Hepatocyte (in vitro differentiated cells): ENCODE data around the gene TCHHL1. TPM values are rescaled to one million over a fixed set of nuclear protein-coding genes. Genes with fewer than 3 reads are reported as not detected.

Experiments
- DNase-seq: peaks from one replicate; pipeline ENCODE4 v3.0.0-alpha.2; 2016; ENCODE audit warnings: low spot score
- H2AFZ ChIP-seq: fragments of 200-600 bp; sonication (generic); 2 replicates; pipeline ENCODE4 v1.6.0; 2016; ENCODE audit warnings: antibody characterized with exemption, mild to moderate bottlenecking
- H3K27ac ChIP-seq: fragments of 200-600 bp; sonication (generic); 2 replicates; pipeline ENCODE4 v1.5.1; 2016; ENCODE audit warnings: mild to moderate bottlenecking
- H3K27me3 ChIP-seq: fragments of 200-600 bp; sonication (generic); 2 replicates; pipeline ENCODE4 v1.6.1; 2016
- H3K36me3 ChIP-seq: fragments of 200-600 bp; sonication (generic); replicated peaks from 2 replicates; pipeline ENCODE4 v1.5.1; 2016; ENCODE audit warnings: low read depth; ENCODE audit not compliant: insufficient read depth
- H3K4me1 ChIP-seq: fragments of 200-600 bp; sonication (generic); 2 replicates; pipeline ENCODE4 v1.5.1; 2016; ENCODE audit warnings: mild to moderate bottlenecking, moderate library complexity; ENCODE audit not compliant: insufficient read depth
- H3K4me2 ChIP-seq: fragments of 200-600 bp; sonication (generic); 2 replicates; pipeline ENCODE4 v1.6.0; 2016
- H3K4me3 ChIP-seq: fragments of 200-600 bp; sonication (generic); 2 replicates; pipeline ENCODE4 v1.5.1; 2016; ENCODE audit warnings: mild to moderate bottlenecking
- H3K79me2 ChIP-seq: fragments of 200-600 bp; sonication (generic); 2 replicates; pipeline ENCODE4 v1.6.0; 2017; ENCODE audit warnings: mild to moderate bottlenecking
- H3K9me2 ChIP-seq: fragments of 200-600 bp; sonication (generic); replicated peaks from 2 replicates; pipeline ENCODE4 v1.6.0; 2017; ENCODE audit warnings: mild to moderate bottlenecking; ENCODE audit not compliant: insufficient read depth
- H3K9me3 ChIP-seq: fragments of 200-600 bp; sonication (generic); 2 replicates; pipeline ENCODE4 v1.5.1; 2016; ENCODE audit warnings: low read depth, mild to moderate bottlenecking
- H4K20me1 ChIP-seq: fragments of 200-600 bp; sonication (generic); 2 replicates; pipeline ENCODE4 v1.6.0; 2016; ENCODE audit warnings: mild to moderate bottlenecking; ENCODE audit not compliant: insufficient read depth, poor library complexity, severe bottlenecking
- CTCF ChIP-seq: fragments of 200-600 bp; sonication (generic); IDR thresholded peaks from 2 replicates; pipeline ENCODE4 v1.5.1; 2016; ENCODE audit warnings: antibody characterized with exemption, mild to moderate bottlenecking; ENCODE audit not compliant: poor library complexity
- EZH2 ChIP-seq: fragments of 200-600 bp; sonication (generic); IDR thresholded peaks from 2 replicates; pipeline ENCODE4 v1.6.1; 2016; ENCODE audit warnings: antibody characterized with exemption, mild to moderate bottlenecking, borderline replicate concordance
- EZH2phosphoT487 ChIP-seq: fragments of 200-600 bp; sonication (generic); IDR thresholded peaks from one replicate; pipeline ENCODE4 v1.6.1; 2018; ENCODE audit warnings: antibody characterized with exemption, mild to moderate bottlenecking, low read depth, moderate library complexity; ENCODE audit not compliant: unreplicated experiment, severe bottlenecking
- WGBS: methylation state at CpG from one replicate; pipeline ENCODE4 v1.1.6; 2016; ENCODE audit warnings: low lambda C conversion rate; ENCODE audit errors: missing lambda C conversion rate; 5-methylcytosine and 5-hydroxymethylcytosine counted together
- polyA plus RNA-seq: library from polyadenylated mRNA; unstranded; fragments of >200 nt; fragmentation: Nextera tagmentation; extraction: Ambion mirVana; gene quantifications from 2 replicates; pipeline ENCODE4 v1.2.1, GENCODE V29; 2016
- total RNA-seq: library from RNA; depleted of rRNA; stranded (reverse); fragments of >200 nt; gene quantifications from 2 replicates; pipeline ENCODE4 v1.2.3, GENCODE V29; 2014

TCHHL1 gene
- total and polyA plus RNA-seq, 2 experiments from 2014 or later: not detected

- H3K79me2 ChIP-seq: no peaks in the 10 kb centered on the region
- H3K27ac ChIP-seq: no peak overlapping the region
- no peaks in the 10 kb centered on the region for H4K20me1 ChIP-seq
- no peaks in the 10 kb centered on the region for H3K9me2 ChIP-seq
- H3K27me3 ChIP-seq: no peaks in the 10 kb centered on the region
- H3K9me3 ChIP-seq: no peaks in the 10 kb centered on the region
- WGBS: 82% methylated on average over 21 of the region's 24 CpGs
- H2AFZ ChIP-seq: no peak overlapping the region
- no peak overlapping the region for H3K4me3 ChIP-seq
- H3K4me1 ChIP-seq: no peaks in the 10 kb centered on the region
- H3K36me3 ChIP-seq: no peaks in the 10 kb centered on the region
- DNase-seq: no peak
- no peak for TF ChIP-seq EZH2
- TF ChIP-seq EZH2phosphoT487: no peak
- no peak for TF ChIP-seq CTCF
- no peak overlapping the region for H3K4me2 ChIP-seq
Observed at GRCh38 chr1:152078831-152079441, 9.9 kb downstream of the TCHHL1 start.

- H2AFZ ChIP-seq: no peak overlapping the region
- no peaks in the 10 kb centered on the region for H3K9me2 ChIP-seq
- no peaks in the 10 kb centered on the region for H3K27me3 ChIP-seq
- no peaks in the 10 kb centered on the region for H3K4me1 ChIP-seq
- no peak overlapping the region for H3K4me2 ChIP-seq
- TF ChIP-seq EZH2phosphoT487: no peak
- TF ChIP-seq EZH2: no peak
- TF ChIP-seq CTCF: no peak
- no peaks in the 10 kb centered on the region for H3K9me3 ChIP-seq
- H4K20me1 ChIP-seq: no peaks in the 10 kb centered on the region
- no peaks in the 10 kb centered on the region for H3K79me2 ChIP-seq
- no peak for DNase-seq
- no peak overlapping the region for H3K4me3 ChIP-seq
- no peaks in the 10 kb centered on the region for H3K36me3 ChIP-seq
- no peak overlapping the region for H3K27ac ChIP-seq
- 63% methylated on average over 3 of the region's 3 CpGs for WGBS
Observed at GRCh38 chr1:152072311-152072710, 16.6 kb downstream of the TCHHL1 start.

GRCh38 chr1:152071123-152071522 is 17.7 kb downstream of the TCHHL1 start:
- no peak overlapping the region for H2AFZ ChIP-seq
- H3K4me2 ChIP-seq: no peak overlapping the region
- H3K27me3 ChIP-seq: no peaks in the 10 kb centered on the region
- TF ChIP-seq EZH2: no peak
- TF ChIP-seq CTCF: no peak
- TF ChIP-seq EZH2phosphoT487: no peak
- WGBS: 71% methylated on average over 3 of the region's 3 CpGs
- no peaks in the 10 kb centered on the region for H3K9me2 ChIP-seq
- no peaks in the 10 kb centered on the region for H3K79me2 ChIP-seq
- peak; percentile 10 for DNase-seq
- H3K9me3 ChIP-seq: no peaks in the 10 kb centered on the region
- no peaks in the 10 kb centered on the region for H3K4me1 ChIP-seq
- no peak overlapping the region for H3K4me3 ChIP-seq
- H3K36me3 ChIP-seq: no peaks in the 10 kb centered on the region
- no peaks in the 10 kb centered on the region for H4K20me1 ChIP-seq
- H3K27ac ChIP-seq: no peak overlapping the region
